Testis (tissue), 3 donors: ENCODE results near the gene SLC36A2. TPM values are rescaled to one million over a fixed set of nuclear protein-coding genes. Genes with fewer than 3 reads are reported as not detected.
"Not testable (repeated sequence)": the region's sequence is repeated elsewhere in the genome, so short reads cannot be mapped to it uniquely, and the experiment has no call there.

Source experiments
- DNase-seq: peaks from one replicate; pipeline ENCODE4 v3.0.0-alpha.2; 2019
- H3K27ac ChIP-seq, 2 donors: fragments of 200-600 bp; sonication (generic); one replicate each; pipeline ENCODE4 v1.5.1; 2019
- H3K27me3 ChIP-seq: fragments of 200-600 bp; sonication (generic); one replicate; pipeline ENCODE4 v1.5.1; 2019
- H3K36me3 ChIP-seq: fragments of 200-600 bp; sonication (generic); one replicate; pipeline ENCODE4 v1.5.1; 2017; ENCODE audit warnings: low read depth; ENCODE audit errors: missing control alignments
- H3K4me1 ChIP-seq: fragments of 200-600 bp; sonication (generic); one replicate; pipeline ENCODE4 v1.5.1; 2019
- H3K4me3 ChIP-seq, 2 donors: fragments of 200-600 bp; sonication (generic); one replicate each; pipeline ENCODE4 v1.5.1; 2017 to 2019
- H3K9me3 ChIP-seq: fragments of 200-600 bp; sonication (generic); one replicate; pipeline ENCODE4 v1.5.1; 2017
- CTCF ChIP-seq, 3 experiments: fragments of 450-650 bp in 2 of 3; fragments of 200-600 bp in 1 of 3; sonication (generic) in 1 of 3; IDR thresholded peaks; one replicate each; pipeline ENCODE4 v1.5.1; 2016 to 2019; ENCODE audit warnings: antibody characterized with exemption in 3 of 3, mild to moderate bottlenecking in 2 of 3, moderate library complexity in 1 of 3
- POLR2A ChIP-seq: fragments of 450-650 bp; IDR thresholded peaks from one replicate; pipeline ENCODE4 v1.6.1; 2017; ENCODE audit warnings: antibody characterized with exemption, mild to moderate bottlenecking, moderate library complexity
- WGBS, 2 donors: methylation state at CpG; one replicate each; pipeline ENCODE4 v1.1.5; 2018; 5-methylcytosine and 5-hydroxymethylcytosine counted together
- intact Hi-C: fragments of 100-400 bp; cut with DNase I; formaldehyde crosslinking; loops from one replicate; pipeline ENCODE4 v1.15.1; 2023; ENCODE audit warnings: low total_unique reads
- polyA plus RNA-seq: library from polyadenylated mRNA; stranded (reverse); fragments of 350-450 nt; fragmentation: Illumina TruSeq; extraction: RNeasy Lipid Tissue Mini Kit (QIAGEN cat#74804); gene quantifications from one replicate; pipeline ENCODE4 v1.2.3, GENCODE V29; 2014; ENCODE audit warnings: low read depth, low replicate concordance; ENCODE audit not compliant: insufficient read depth
- total RNA-seq, 2 donors: library from RNA; depleted of rRNA; stranded (reverse); fragments of >200 nt; gene quantifications; one replicate each; pipeline ENCODE4 v1.2.3, GENCODE V29; 2016

The SLC36A2 gene
- total and polyA plus RNA-seq, 3 donors from 2014 or later: 0.43 to 1.5 (median 0.47) TPM

GRCh38 chr5:151313357-151313756 is 34.0 kb downstream of the SLC36A2 start:
- no peak for DNase-seq
- intact Hi-C loops: no loop called here
- no peaks in the 10 kb centered on the region for H3K27me3 ChIP-seq
- WGBS, 2 donors: 51 to 57% methylated on average over 2 of the region's 2 CpGs
- no peaks in the 10 kb centered on the region for H3K9me3 ChIP-seq
- H3K27ac ChIP-seq: no peak overlapping the region
- H3K4me3 ChIP-seq: no peak overlapping the region
- H3K36me3 ChIP-seq: no peaks in the 10 kb centered on the region
- TF ChIP-seq POLR2A (no peak), CTCF (IDR thresholded peaks at IDR 0.05) (no peak)
- no peaks in the 10 kb centered on the region for H3K4me1 ChIP-seq

GRCh38 chr5:151312756-151313324 is 34.5 kb downstream of the SLC36A2 start:
- WGBS, 2 donors: 77 to 82% methylated on average over 5 of the region's 5 CpGs
- Histone ChIP-seq H3K27ac (no peak overlapping the region), H3K27me3 (no peaks in the 10 kb centered on the region), H3K9me3 (no peaks in the 10 kb centered on the region), H3K4me1 (no peaks in the 10 kb centered on the region), H3K4me3 (no peak overlapping the region), H3K36me3 (no peaks in the 10 kb centered on the region)
- TF ChIP-seq POLR2A (no peak), CTCF (IDR thresholded peaks at IDR 0.05) (no peak)
- intact Hi-C loops: no loop called here
- no peak for DNase-seq

- Histone ChIP-seq H3K36me3 (no peaks in the 10 kb centered on the region), H3K27ac (no peak overlapping the region), H3K4me3 (peak overlapping the region in 1 of 2 donors; percentile 54), H3K9me3 (no peaks in the 10 kb centered on the region), H3K27me3 (no peaks in the 10 kb centered on the region), H3K4me1 (no peaks in the 10 kb centered on the region)
- intact Hi-C loops: no loop called here
- TF ChIP-seq CTCF (IDR thresholded peaks at IDR 0.05): no peak
- no peak for TF ChIP-seq POLR2A
- DNase-seq: no peak
Measured at GRCh38 chr5:151310932-151311331, 36.4 kb downstream of the SLC36A2 start.

GRCh38 chr5:151309821-151310220 is 37.5 kb downstream of the SLC36A2 start:
- WGBS, 2 donors: 64 to 72% methylated on average over 15 of the region's 15 CpGs

GRCh38 chr5:151309266-151309665 is 38.1 kb downstream of the SLC36A2 start:
- H3K4me3 ChIP-seq: peak overlapping the region; percentile 39 to 44
- intact Hi-C loops, H3K9me3 ChIP-seq, H3K4me1 ChIP-seq, H3K27me3 ChIP-seq, H3K36me3 ChIP-seq, H3K27ac ChIP-seq, DNase-seq: not testable (repeated sequence)
- 75 to 80% methylated on average over 1 to 17 of the region's 27 CpGs for WGBS, 2 donors

More at GRCh38 chr5:151309821-151310220, 37.5 kb downstream of the SLC36A2 start:
- H3K4me1 ChIP-seq, H3K27me3 ChIP-seq, H3K27ac ChIP-seq, intact Hi-C loops, H3K9me3 ChIP-seq, H3K36me3 ChIP-seq: not testable (repeated sequence)
- peak; percentile 74 for DNase-seq
- H3K4me3 ChIP-seq: peak overlapping the region; percentile 39 to 54

- WGBS, 2 donors: 83 to 100% methylated on average over 2 of the region's 2 CpGs
- intact Hi-C loops: no loop called here
- no peak for TF ChIP-seq CTCF (IDR thresholded peaks at IDR 0.05)
- no peak for TF ChIP-seq POLR2A
- no peaks in the 10 kb centered on the region for H3K36me3 ChIP-seq
- H3K27ac ChIP-seq: no peak within 1 kb of the TSS
- no peaks in the 10 kb centered on the region for H3K9me3 ChIP-seq
- no peak within 1 kb of the TSS for H3K4me3 ChIP-seq
- no peaks in the 10 kb centered on the region for H3K4me1 ChIP-seq
- DNase-seq: no peak
- no peaks in the 10 kb centered on the region for H3K27me3 ChIP-seq
Measured at GRCh38 chr5:151303666-151304065, 43.7 kb downstream of the SLC36A2 start, which contains the start of gene SLC36A3. TSS of gene SLC36A3 (minus strand) at chr5:151303766. CDS start at chr5:151303354, 412 bp downstream.
